Measurements from ENCODE around the gene C1orf87.

Gene C1orf87

DNA sequence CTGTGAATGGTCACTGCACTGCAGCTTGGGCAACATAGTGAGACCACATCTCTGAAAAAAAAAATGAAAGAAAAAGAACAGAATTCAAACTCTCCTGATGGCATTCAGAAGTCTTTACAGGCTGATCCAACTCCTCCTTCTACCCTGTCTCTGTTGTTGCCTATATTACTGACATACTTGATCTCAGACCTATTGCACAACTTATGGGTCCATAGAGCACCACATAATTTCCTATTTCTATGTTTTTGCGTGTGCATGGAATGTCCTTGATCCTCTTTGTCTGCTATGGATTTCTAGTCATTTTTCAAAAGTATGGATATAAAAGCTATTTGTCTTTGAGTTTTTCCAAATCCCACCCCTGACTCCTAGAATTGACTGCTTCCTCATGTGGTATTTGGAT, 124.6 kb downstream of the C1orf87 start:
- DNase-seq (ENCODE audit: low read depth, low spot score): no peak

DNA sequence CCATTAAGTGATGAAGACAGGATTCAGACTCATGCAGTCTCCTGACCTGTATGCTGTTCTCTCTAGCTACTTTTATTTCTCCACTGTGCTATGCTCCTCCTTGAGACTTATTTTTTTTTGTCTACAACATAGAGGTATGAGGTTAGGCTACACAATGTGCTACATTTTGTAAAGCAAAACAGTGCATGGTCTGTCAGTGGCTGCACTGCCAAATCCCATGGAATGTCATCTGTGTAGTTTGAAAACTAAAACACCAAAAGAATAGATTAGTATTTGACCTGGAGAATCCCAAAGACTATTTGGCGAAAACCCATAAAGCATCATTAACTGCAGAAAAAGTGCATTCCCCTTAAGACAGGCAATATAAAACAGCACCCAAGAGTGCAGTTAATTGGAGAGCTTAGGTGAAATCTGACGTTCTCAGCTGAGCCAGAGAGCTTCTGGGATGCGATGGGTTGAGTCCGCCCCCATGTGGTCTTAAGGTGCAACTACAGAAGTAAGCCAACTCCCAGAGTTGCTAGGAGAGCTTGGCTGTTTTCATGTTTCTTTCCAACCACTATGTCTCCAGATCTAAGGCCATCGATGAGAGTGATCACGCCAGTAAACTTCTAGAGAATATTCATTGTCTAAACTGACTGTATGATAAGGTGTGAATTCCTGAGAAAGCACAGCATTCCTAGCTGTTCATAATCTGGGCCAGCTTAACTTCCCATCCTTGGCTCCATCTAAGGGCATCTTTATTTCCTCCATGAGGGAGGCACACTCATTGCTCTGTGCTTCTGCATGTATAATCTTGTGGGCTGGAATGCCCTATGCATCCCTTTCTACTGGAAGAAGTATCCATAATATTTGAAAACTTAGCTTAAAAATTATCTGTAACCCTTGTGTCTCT, 126.3 kb downstream of the C1orf87 start:
- no peak for DNase-seq (ENCODE audit: low read depth, low spot score)

DNA sequence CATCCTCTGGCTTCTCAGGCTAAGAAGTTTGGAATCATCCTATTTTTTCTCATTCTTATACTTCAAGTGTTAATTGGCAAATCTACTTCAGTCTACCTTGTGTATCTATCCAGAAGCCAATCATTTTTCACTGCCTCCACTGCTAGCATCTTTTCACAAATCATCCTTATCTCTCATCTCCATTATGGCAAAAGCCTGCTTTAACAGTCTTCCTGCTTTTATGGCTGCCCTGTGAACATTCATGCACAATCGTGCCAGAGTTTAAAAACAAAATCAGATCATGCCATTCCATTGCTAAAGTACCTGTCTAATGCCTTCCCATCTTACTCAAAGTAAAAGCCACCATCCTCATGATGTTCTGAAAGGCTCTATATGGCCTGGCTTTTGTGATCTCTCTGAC, 127.8 kb downstream of the C1orf87 start:
- no peak for DNase-seq (ENCODE audit: low read depth, low spot score)

Measured in brain pericyte (primary cell).